GM18907 (cell line): ENCODE measurements around the gene CD200R1.
A peak's percentile ranks its signal among the peaks of the same experiment; 100 is the strongest.
"Not testable (repeated sequence)": the region's sequence is repeated elsewhere in the genome, so short reads cannot be mapped to it uniquely, and the experiment has no call there.

Experiments used
- ATAC-seq: cut with Tn5 transposase; IDR thresholded peaks from one replicate; pipeline ENCODE4 v1.9.1; 2021; ENCODE audit warnings: mild to moderate bottlenecking, moderate library complexity; ENCODE audit not compliant: unreplicated experiment

CD200R1 gene

DNA sequence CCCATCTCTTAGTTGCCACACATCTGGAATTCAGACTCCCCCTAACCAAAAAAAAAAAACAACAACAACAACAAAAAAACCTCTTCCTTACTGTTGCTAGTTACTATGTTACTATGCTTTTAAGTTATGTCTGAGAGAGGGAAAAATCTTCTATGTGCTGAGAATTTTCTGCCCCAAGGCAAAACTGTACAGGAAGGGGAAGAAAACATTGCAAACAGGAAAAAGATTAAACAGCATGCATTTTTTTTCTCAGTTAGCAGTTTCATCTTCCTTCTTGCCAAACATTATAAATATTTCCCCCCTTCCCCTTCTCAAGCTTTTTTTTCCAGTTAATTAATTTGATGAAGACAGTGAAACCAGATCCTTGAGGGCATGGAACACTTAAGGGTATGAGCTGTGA, 1.1 kb upstream of the CD200R1 start:
- ATAC-seq, result no peak

DNA sequence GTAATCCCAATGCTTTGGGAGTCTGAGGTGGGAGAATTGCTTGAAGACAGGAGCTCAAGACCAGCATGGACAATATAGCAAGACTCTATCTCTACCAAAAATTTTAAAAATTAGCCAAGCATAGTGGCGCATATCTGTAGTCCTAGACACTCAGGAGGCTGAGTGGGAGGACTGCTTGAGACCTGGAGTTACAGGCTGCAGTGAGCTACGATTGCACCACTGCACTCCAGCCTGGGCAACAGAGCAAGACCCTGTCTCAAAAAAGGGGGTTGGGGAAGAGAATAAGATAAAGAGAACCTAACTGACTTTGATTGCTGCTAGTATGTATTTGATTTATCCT, 755 bp downstream of the CD200R1 start:
- no peak for ATAC-seq

DNA sequence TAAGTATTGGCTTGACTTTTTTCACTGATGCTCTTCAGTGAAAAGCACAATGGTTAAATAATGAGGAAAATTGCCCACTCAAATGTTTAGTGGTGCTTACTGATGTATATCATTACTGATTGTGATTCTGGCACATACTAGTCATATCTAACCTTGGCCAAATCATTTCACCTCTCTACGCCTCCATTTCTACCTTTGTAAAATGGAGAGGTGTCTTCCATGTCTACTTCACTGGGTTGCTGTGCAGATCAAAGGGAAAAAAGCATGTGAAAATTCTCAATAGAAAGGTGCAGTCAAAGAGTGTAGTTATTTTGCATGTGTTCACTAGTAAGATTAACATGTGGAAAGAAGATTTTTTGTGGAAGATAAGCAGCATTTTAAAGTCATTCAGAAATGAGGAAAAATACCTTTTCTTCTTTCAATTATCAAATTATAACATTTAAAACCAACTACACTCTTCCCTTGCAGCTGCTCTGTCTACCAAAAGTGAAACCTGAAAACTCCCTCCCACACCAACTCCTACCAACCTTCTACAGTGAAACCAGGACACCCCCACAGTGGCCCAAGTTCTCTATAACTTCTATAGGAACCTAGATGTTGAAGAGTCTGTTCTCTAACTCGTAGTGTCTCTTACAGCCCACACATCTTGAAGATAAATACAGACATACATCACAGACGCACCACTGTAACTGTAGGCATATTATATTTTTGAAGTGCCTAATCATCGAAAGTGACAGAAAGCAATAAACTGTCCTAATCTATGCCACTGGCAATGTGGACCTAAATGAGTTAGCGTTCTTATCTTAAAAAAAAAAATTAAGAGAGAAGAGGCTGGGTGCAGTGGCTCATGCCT, 1.4 kb downstream of the CD200R1 start:
- ATAC-seq, result peak; percentile 89

DNA sequence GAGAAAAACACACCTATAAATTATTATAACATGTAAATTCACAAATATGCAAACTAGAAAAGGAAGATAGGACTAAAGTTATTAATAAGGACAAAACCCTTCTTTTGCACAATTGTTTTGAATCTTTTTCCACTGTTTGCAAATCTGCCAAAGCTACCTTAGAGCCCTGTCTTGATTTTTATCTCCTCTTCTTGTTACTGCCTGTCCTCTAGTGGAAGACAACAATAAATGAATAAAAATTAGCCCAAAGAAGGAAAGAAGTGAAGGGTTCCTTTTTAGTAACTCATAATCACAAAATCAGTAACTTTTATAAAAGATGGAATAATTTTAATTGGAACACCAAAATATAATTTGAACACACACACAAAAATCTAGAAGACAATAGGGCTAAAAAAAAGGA, 2.7 kb downstream of the CD200R1 start:
- no peak for ATAC-seq

DNA sequence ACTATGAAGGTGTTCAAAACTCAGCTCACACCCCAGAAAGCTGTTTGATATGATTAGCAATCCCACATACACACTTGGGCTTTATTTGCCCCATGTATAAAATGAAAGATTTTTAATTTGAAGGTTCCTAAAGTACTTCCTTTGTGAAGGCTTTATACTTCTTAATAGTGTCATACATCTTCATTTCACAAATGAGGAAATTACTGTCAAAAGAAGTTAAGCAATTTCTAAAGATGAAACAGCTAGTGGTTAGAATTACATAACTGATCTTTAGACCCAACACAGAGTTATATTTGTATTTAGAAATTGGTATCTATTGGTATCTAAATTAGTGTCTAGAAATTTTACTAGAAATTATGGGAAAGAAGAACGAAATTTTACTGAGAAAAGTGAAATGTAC, 7.1 kb downstream of the CD200R1 start:
- ATAC-seq, result no peak

DNA sequence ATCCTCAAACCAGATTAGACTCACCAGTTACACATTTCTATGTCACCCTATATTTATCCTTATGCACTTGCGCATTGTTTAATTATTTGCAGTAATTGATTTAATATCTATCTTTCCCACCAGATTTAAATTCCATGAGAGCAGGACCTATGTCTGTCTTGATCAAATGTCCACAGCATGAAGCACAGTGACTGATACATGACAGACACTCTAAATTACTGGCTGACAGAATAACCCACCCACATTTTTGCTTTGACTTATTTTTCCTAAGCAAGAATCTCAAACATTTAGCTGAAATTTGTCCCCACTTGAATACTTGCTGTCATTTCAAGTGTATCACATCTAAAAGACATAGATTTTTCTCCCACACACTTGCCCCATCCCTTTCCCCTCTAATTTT, 7.5 kb downstream of the CD200R1 start:
- ATAC-seq, result no peak

DNA sequence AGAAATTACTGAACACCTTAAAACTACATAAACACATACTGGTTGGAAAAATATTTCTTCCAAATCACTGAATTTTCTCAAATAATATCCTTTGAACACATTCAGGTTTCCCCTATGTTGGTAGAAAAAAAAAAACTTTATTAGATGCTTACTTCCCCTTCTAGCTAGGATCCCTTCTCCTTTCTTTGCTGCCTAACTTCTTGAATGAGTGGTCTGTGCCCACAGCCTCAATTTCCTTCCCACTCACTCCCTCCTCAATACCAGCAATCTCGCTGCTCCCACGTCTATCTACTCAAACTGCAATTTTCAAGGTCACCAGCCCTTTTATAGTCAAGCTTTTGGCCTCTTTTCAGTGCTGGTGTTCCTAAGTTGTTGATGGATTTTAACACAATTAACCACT, 8.3 kb downstream of the CD200R1 start:
- no peak for ATAC-seq

DNA sequence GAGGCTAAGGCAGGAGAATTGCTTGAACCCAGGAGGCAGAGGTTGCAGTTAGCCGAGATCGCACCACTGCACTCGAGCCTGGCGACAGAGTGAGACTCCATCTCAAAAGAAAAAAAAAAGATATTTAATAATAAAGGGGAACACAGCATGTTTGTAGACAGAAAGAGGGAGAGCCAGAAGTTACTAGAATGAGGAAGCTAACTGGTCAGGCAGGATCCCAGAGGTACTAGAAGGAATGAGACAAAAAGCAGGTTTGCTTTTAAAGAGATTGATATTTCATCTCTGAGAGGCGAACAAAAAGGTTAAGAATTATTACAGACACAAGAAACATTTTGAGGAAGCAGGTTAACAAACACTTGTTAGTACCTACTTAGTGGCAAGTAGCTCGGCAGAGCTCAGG, 9.2 kb downstream of the CD200R1 start:
- no peak for ATAC-seq

DNA sequence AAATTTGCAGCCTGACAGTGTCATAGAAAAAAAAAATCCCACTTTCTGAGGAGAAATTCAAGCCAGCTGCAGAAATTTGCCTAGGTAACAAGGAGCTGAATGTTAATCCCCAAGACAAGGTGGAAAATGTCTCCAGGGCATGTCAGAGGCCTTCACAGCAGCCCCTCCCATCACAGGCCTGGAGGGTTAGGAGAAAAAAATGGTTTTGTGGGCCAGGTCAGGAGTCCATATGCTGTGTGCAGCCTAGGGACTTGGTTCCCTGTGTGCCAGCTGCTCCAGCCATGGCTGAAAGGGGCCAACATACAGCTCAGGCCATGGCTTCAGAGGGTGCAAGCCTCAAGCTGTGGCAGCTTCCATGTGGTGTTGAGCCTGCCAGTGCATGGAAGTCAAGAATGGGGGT, 11.2 kb downstream of the CD200R1 start:
- ATAC-seq, result no peak

DNA sequence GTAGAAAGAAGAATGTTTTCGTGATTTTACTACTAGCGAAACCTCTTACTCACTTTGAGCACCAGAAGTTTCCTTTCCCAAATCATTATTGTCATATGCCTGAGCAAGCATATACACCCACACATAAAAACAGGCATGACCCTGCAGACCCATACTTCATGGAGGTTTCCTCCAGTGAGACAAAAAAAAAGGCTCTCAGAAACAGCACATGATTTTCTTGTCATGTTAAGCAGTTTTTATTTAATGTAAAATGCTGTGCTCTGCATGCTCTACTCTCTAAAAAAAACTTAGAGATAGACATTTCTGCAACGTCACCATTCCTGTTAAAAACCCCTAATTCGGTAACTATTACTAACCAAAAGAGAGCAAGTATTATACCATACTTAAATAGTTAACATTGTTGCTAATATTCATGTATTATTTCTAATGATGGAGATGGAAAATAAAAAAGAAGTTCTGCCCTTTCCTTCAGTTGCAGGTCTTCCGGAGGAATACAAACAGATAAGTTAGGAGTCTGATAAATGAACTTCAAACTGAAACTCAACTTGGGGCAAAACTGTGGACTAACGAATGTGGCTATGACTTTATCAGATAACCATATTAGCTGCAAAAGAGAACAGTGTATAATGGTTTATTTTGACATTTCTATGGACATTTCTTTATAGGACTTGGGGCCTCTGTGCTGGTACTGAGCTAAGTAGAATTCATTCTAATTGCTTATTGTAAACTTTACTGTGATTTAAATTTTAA, 15.9 kb downstream of the CD200R1 start:
- ATAC-seq, result no peak

DNA sequence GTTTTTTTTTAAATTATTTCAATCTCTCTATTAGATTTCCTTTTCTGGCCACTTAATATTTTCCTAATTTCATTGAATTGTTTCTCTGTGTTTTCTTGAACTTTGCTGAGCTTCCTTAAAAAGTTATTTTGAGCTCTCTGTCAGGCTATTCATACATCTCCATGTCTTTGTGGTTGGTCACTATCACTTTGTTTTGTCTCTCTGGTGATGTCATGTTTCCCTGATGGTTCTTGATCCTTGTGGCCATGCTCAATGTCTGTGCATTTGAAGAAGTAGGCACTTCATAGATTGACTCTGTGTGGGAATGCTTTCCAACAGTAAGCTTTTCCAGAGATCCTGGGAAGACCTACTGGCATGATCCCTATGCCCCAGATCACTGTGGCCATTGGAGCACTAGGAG, 18.6 kb downstream of the CD200R1 start:
- ATAC-seq, result no peak

DNA sequence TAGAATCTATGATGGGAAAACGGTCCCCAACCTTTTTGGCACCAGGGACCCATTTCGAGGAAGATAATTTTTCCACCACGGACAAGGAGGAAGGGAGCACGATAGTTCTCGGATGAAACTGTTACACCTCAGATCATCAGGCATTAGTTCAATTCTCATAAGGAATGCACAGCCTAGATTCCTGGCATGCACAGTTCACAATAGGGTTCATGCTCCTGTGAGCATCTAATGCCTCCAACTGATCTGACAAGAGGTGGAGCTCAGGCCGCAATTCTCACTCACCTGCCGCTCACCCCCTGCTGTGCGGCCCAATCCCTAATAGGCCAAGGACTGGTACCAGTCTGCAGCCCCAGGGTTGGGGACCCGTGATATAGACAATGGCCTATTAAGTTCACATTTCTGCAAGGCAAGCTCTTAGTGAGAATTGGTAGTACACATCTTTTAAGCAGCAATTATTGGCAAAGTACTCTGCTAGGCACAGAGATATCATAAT, 26.5 kb downstream of the CD200R1 start:
- ATAC-seq, result no peak

DNA sequence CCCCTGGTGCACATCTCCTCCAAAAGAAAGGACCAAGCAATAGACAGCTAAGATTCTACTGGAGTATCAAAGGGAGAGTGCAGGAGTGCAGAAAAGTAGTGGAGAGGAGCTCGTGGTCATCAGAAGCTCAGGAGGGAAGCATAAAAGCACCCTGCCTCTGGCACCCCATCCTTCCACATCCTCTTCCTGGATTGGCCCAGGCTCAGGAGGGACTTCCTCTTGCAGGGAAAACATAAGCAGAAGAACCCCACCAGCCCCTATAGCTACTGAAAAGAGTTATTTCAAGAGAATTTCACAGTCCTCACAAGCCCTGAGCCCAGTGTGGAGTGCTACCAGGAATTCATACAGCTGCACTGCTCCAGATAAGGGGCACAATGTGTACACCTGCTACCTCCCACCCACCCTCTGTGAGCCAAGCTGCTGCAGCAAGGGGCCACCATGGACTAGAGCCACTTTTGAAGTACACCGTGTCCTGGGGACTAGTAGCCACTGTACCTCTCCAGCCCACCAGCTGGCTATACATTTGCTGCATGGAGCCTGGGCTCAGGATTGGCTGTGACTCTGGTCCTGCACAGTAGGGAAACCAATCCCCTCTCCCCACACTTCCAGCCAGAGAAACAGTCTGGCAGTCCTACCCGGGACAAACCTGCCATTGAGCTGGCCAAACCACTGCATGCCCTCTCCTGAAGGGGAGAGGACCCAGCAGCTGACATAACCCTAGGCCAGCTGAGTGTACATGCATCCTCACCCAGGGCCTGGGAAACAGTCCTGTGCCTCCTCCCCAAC, 43.0 kb downstream of the CD200R1 start:
- ATAC-seq, result no peak

DNA sequence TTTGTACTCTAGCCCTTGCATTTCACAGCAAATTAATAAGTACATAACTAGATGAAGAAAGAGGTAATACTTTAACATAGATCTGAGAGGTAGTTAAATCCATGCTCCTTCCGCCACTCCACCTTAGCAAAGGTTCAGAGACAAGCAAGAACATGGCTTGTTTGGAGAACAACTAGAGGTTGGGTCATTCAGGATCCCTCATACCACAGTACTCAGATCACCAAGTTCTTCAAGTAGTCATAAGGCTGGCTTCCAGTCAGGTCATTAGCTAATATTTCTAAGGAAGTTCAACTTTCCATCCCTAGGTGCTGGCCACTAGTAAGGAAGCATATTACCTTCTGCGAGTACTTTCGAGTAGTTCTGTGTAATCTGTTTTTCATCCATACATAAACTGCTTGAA, 44.1 kb downstream of the CD200R1 start:
- ATAC-seq, result no peak

DNA sequence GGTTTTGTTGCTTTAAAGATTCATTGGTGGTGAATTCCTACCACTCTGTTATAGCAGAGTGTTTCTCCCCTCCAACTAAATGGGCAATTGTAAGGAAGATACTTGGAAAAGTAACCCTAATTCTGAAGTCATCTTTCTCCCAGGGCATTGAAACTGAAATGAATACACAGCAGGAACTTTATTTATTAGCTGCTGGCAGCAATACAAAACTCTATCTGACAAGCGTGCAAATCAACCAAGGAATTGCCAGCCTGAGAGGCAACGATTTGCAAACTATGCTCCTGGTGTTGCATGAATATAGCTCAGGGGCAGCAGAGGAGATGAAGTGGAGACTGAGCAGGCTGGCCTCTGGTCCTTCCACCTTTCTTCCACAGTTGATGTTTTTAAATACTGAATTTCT, 48.9 kb downstream of the CD200R1 start:
- ATAC-seq, result no peak

DNA sequence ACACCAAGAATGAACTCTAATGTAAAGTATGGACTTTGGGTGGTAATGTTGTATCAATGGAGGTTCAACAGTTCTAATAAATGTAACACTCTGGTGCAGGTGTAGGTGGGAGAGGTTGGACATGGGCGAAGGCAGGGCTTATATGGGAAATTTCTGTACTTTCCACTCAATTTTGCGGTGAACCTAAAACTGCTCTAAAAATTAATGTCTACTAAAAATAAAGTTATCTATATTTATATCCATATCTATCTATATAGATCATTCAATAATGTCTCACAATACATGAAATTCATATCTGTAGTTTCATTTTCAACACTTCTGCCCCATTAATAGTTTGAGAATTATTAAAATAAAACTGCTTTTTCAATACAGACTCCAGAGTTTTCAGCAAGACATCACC, 49.3 kb downstream of the CD200R1 start:
- ATAC-seq, result no peak

DNA sequence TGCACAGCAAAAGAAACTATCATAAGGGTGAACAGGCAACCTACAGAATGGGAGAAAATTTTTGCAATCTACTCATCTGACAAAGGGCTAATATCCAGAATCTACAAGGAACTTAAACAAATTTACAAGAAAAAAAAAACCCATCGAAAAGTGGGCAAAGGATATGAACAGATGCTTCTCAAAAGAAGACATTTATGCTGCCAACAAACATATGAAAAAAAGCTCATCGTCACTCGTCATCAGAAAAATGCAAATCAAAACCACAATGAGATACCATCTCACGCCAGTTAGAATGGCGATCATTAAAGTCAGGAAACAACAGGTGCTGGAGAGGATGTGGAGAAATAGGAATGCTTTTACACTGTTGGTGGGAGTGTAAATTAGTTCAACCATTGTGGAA, 55.4 kb downstream of the CD200R1 start:
- ATAC-seq, result not testable (repeated sequence)

DNA sequence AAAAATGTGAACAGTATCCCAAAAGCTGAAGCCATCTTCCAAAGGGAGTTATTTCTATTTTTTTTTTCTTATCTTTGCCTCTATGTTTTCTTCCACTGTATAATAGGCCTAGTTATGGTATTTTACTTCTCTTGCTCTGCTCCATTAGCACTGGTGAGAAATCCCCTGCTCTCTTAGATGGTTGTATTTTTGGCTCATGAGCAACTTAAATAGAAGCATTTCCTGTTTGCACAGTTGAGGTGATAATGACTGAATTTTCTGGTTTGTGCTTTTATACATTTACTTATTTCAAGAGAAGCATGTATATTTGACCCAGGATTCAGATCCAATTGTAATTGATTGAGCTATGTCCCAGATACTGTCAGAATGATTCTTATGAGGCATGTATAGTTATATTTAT, 66.7 kb downstream of the CD200R1 start:
- peak; percentile 98 for ATAC-seq

DNA sequence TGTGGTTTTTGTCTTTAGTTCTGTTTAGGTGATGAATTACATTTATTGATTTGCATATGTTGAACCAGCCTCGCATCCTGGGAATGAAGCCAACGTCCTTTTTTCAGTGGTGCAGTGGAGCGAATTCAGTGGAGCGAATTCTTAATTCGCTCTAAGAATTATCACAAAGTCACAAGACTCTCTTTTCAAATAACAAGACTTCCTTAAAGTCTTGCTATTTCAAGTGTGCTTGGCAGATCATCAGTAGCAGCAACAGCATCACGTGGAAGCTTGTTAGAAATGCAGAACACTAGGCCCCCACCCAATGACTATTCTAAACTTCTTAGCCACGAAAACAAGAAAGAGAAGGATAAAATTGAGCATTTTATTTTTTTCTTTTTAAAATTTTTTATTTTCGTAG, 70.1 kb downstream of the CD200R1 start:
- ATAC-seq, result no peak

DNA sequence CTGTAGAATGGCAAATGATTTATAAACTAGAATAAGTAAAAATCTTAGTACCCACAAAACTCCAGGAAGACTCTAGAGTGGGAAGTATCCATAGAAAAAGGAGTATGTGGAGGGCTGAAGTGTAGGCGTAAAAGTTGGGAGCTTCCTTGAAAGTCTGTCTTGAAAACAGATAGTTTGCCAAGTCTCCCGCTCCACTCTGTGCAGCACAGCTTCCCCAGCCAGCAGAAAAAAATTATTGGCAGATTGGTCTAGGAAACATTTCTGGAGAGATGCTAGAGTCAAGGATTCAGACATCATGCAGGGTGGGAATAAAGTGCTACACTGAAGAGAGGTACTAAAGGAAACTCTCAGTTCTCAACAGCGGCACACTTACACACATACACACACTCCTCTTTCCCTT, 74.8 kb downstream of the CD200R1 start:
- ATAC-seq, result no peak

DNA sequence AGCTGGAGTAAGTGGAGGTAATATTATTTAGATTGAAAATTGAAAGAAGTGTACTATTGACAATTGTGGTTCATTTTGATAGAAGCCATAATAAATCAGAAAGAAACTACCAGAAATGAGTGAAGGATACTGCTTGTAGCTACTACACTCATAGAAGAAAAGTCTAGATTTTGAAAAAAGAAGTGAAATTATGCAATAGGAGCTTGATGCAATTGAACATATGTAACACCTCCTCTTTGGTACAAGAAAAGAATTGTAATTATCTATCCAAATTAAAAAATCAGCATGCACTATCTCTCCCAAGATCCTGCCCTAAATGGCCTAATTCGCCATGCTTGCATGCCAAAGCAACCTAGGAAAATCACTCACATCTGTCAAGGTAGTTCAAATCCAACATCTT, 77.1 kb downstream of the CD200R1 start:
- no peak for ATAC-seq

DNA sequence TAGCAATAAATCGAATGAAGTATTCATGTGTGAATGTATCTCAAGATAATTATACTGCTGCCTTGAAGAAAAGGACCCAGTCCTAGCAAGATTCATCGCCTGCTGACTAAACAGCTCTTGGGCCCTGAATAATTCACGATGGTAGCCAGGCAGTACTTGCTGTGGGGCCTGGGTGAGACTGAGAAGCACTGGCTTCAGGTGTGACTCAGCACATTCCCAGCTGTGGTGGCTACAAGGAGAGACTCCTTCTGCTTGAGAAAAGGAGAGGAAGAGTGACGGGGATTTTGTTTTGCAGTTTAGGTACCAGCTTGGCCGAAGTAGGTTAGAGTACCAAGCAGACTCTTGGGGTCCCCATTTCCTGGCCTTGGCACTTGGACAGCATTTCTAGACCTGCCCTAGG, 80.6 kb downstream of the CD200R1 start:
- ATAC-seq, result no peak
